BJ (cell line): Measurements from ENCODE around the gene CTSA. TPM values are rescaled to one million over a fixed set of nuclear protein-coding genes. Genes with fewer than 3 reads are reported as not detected.

ENCODE experiments used
- CTCF ChIA-PET: fragments of 350-600 bp; formaldehyde crosslinking; extraction: SDS; loops from one replicate; lab custom pipeline; 2021; ENCODE audit warnings: antibody characterized with exemption, inconsistent platforms; lab: Yijun Ruan, JAX
- POLR2A ChIA-PET: fragments of 300-600 bp; sonication (Branson Sonifier 250); formaldehyde crosslinking; extraction: SDS; loops from one replicate; lab custom pipeline; 2021; ENCODE audit warnings: antibody characterized with exemption; lab: Charles Lee
- DNase-seq: peaks from one replicate; pipeline ENCODE4 v3.0.0-alpha.2; 2011; ENCODE audit warnings: low read depth
- H3K27me3 ChIP-seq: 2 replicates; pipeline ENCODE4 v1.6.0; 2011; ENCODE audit warnings: low read length; ENCODE audit not compliant: control insufficient read depth, insufficient read depth
- H3K36me3 ChIP-seq: 2 replicates; pipeline ENCODE4 v1.5.1; 2011; ENCODE audit warnings: low read length; ENCODE audit not compliant: control insufficient read depth, insufficient read depth
- H3K4me3 ChIP-seq: 2 replicates; pipeline ENCODE4 v1.5.1; 2011; ENCODE audit warnings: low read depth, mild to moderate bottlenecking, control low read depth, low read length
- CTCF ChIP-seq: IDR thresholded peaks from 2 replicates; pipeline ENCODE4 v1.5.1; 2011; ENCODE audit warnings: low read depth, mild to moderate bottlenecking, control low read depth, inconsistent platforms, low read length, moderate library complexity; ENCODE audit not compliant: insufficient read depth
- polyA plus RNA-seq: library from polyadenylated mRNA; depleted of rRNA; stranded (reverse); fragments of >200 nt; gene quantifications from 2 replicates; pipeline ENCODE4 v1.2.3, GENCODE V29; 2011; rRNA removed

CTSA gene
- polyA plus RNA-seq, 1 experiment = 408 TPM

DNA sequence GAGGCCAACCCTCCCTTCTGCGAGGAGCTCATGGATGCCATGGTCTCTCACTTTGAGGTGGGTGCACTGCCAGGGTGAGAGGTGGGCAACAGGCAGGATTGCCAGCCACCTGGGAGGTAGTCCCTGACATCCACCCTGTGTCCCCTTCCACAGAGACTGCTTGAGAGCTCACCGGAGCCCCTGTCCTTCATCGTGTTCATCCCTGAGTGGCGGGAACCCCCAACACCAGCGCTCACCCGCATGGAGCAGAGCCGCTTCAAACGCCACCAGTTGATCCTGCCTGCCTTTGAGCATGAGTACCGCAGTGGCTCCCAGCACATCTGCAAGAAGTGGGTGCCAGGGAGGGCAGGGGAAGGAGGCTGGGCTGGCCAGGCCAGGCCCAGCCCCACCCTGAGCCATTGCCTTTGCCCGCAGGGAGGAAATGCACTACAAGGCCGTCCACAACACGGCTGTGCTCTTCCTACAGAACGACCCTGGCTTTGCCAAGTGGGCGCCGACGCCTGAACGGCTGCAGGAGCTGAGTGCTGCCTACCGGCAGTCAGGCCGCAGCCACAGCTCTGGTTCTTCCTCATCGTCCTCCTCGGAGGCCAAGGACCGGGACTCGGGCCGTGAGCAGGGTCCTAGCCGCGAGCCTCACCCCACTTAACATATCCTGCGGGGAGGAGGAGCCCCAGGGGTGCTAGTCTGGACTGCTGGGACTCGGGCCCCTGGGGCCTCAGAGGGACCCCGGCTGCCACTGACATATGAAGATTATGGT lies 56.2 kb downstream of the CTSA start:
- ChIA-PET CTCF (interaction anchor here (1.0 to 1.9 kb wide), 5 partner anchors 10 to 123 kb away, joined by 3 to 8 read pairs (median 4); partner anchors contain the start of gene TNNC2), POLR2A (no interaction called here)
- Histone ChIP-seq H3K4me3 (no peak overlapping the region), H3K36me3 (peaks cover 63% of the 10 kb centered on the region), H3K27me3 (no peaks in the 10 kb centered on the region)
- no peak for TF ChIP-seq CTCF
- DNase-seq = no peak

DNA sequence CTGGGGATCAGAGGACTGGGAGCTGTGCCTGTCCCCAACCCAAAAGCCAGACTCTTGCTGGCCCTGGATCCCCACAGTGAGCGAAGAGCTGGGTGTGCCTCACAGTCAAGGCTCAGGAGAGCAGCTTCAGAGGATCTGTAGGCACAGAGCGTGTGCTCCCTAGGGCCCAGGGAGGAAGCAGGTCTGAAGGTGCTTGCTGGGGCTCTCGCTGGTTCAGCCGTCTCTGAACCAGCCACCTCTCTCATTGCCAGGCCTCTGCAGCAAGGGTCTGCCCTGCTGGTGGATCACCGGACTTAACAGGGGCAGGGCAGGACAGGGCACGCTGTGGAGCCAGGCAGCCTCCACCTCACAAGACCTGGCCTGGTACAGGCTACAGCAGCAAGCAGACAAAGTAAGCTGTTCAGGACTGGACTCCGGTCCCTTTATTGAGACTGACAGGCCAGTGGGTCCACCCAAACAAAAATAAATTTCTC lies 57.2 kb downstream of the CTSA start:
- Histone ChIP-seq H3K36me3 (peaks cover 66% of the 10 kb centered on the region), H3K27me3 (no peaks in the 10 kb centered on the region), H3K4me3 (no peak overlapping the region)
- ChIA-PET POLR2A (no interaction called here), CTCF (interaction anchor here (0.7 to 4.7 kb wide), 5 partner anchors 11 to 149 kb away, joined by 3 to 28 read pairs (median 6); partner anchors contain the start of gene ZNF335)
- TF ChIP-seq CTCF = no peak
- DNase-seq = no peak

Other genes starting within 250 kb of the CTSA start
- gene WFDC11, start 221.1 kb upstream of the CTSA start, polyA plus RNA-seq = not detected in 2 replicates
- not detected in 2 replicates for gene WFDC13, start 189.3 kb upstream of the CTSA start, polyA plus RNA-seq
- gene WFDC10B, start 186.3 kb upstream of the CTSA start, polyA plus RNA-seq = not detected in 2 replicates
- gene SPINT4, start 169.0 kb upstream of the CTSA start, polyA plus RNA-seq = not detected in 2 replicates
- 0.71 and 0.78 TPM in 2 replicates for gene WFDC3, start 99.5 kb upstream of the CTSA start, polyA plus RNA-seq
- 35.6 and 44.8 TPM in 2 replicates for gene DNTTIP1, start 99.4 kb upstream of the CTSA start, polyA plus RNA-seq
- gene UBE2C, start 78.7 kb upstream of the CTSA start, polyA plus RNA-seq = 70.6 and 90.8 TPM in 2 replicates
- 0.60 and 0.81 TPM in 2 replicates for gene TNNC2, start 64.0 kb upstream of the CTSA start, polyA plus RNA-seq
- gene SNX21, start 57.5 kb upstream of the CTSA start, polyA plus RNA-seq = 13.6 and 17.8 TPM in 2 replicates
- 34.3 and 49.9 TPM in 2 replicates for gene ACOT8, start 33.9 kb upstream of the CTSA start, polyA plus RNA-seq
- gene ZSWIM3, start 33.7 kb upstream of the CTSA start, polyA plus RNA-seq = 3.7 and 4.5 TPM in 2 replicates
- 4.9 and 6.0 TPM in 2 replicates for gene ZSWIM1, start 10.1 kb upstream of the CTSA start, polyA plus RNA-seq
- 0.59 and 0.66 TPM in 2 replicates for gene SPATA25, start 3.7 kb upstream of the CTSA start, polyA plus RNA-seq
- gene NEURL2, start 127 bp upstream of the CTSA start, polyA plus RNA-seq = 2.1 and 4.3 TPM in 2 replicates
- 11.3 and 22.0 TPM in 2 replicates for gene PLTP, start 20.8 kb downstream of the CTSA start, polyA plus RNA-seq
- 12.7 and 20.9 TPM in 2 replicates for gene PCIF1, start 43.3 kb downstream of the CTSA start, polyA plus RNA-seq
- gene ZNF335, start 80.9 kb downstream of the CTSA start, polyA plus RNA-seq = 4.5 and 9.9 TPM in 2 replicates
- not detected in 2 replicates for gene MMP9, start 117.6 kb downstream of the CTSA start, polyA plus RNA-seq
- gene SLC12A5, start 137.9 kb downstream of the CTSA start, polyA plus RNA-seq = 0.61 and 0.70 TPM in 2 replicates
- 19.0 and 19.9 TPM in 2 replicates for gene NCOA5, start 198.6 kb downstream of the CTSA start, polyA plus RNA-seq
- gene CD40, start 227.0 kb downstream of the CTSA start, polyA plus RNA-seq = 7.5 and 11.6 TPM in 2 replicates